Immature natural killer cell (primary cell): ENCODE data around the gene RPL39. TPM values are rescaled to one million over a fixed set of nuclear protein-coding genes. Genes with fewer than 3 reads are reported as not detected.
"Not testable (repeated sequence)": the region's sequence is repeated elsewhere in the genome, so short reads cannot be mapped to it uniquely, and the experiment has no call there.

ENCODE experiments used
- DNase-seq, 3 donors: peaks; one replicate each; pipeline ENCODE4 v3.0.0; 2022; ENCODE audit warnings: mixed read lengths in 1 of 3
- H3K27ac Mint-ChIP-seq, 6 donors: one replicate each; pipeline ENCODE4 v1.8.0; 2020; ENCODE audit warnings: mixed read lengths in 6 of 6, mild to moderate bottlenecking in 5 of 6, inconsistent platforms in 4 of 6, moderate library complexity in 3 of 6
- H3K27me3 Mint-ChIP-seq, 3 donors: one replicate each; pipeline ENCODE4 v1.8.0; 2020 to 2021; ENCODE audit warnings: low read depth in 3 of 3, mild to moderate bottlenecking in 3 of 3, mixed read lengths in 3 of 3, moderate library complexity in 3 of 3, inconsistent platforms in 1 of 3
- H3K36me3 Mint-ChIP-seq, 3 donors: one replicate each; pipeline ENCODE4 v1.8.0; 2020; ENCODE audit warnings: mixed read lengths in 3 of 3, inconsistent platforms in 2 of 3, mild to moderate bottlenecking in 2 of 3
- H3K4me1 Mint-ChIP-seq, 2 donors: one replicate each; pipeline ENCODE4 v1.8.0; 2020; ENCODE audit warnings: inconsistent platforms in 2 of 2, mild to moderate bottlenecking in 2 of 2, mixed read lengths in 2 of 2, moderate library complexity in 1 of 2
- H3K4me3 Mint-ChIP-seq, 5 donors: one replicate each; pipeline ENCODE4 v1.8.0; 2020; ENCODE audit warnings: mild to moderate bottlenecking in 5 of 5, mixed read lengths in 5 of 5, inconsistent platforms in 3 of 5, moderate library complexity in 3 of 5
- H3K9me3 Mint-ChIP-seq, 6 donors: one replicate each; pipeline ENCODE4 v1.8.0; 2020; ENCODE audit warnings: mild to moderate bottlenecking in 6 of 6, mixed read lengths in 6 of 6, inconsistent platforms in 4 of 6, moderate library complexity in 3 of 6
- polyA plus RNA-seq, 3 donors: library from polyadenylated mRNA; unstranded; fragments of 300-500 nt; fragmentation: Illumina TruSeq; gene quantifications; one replicate each; pipeline ENCODE4 v1.2.3, GENCODE V29; 2021

RPL39 gene
- polyA plus RNA-seq, 3 donors from 2014 or later, result 1,116 to 2,496 (median 1,471) TPM

DNA sequence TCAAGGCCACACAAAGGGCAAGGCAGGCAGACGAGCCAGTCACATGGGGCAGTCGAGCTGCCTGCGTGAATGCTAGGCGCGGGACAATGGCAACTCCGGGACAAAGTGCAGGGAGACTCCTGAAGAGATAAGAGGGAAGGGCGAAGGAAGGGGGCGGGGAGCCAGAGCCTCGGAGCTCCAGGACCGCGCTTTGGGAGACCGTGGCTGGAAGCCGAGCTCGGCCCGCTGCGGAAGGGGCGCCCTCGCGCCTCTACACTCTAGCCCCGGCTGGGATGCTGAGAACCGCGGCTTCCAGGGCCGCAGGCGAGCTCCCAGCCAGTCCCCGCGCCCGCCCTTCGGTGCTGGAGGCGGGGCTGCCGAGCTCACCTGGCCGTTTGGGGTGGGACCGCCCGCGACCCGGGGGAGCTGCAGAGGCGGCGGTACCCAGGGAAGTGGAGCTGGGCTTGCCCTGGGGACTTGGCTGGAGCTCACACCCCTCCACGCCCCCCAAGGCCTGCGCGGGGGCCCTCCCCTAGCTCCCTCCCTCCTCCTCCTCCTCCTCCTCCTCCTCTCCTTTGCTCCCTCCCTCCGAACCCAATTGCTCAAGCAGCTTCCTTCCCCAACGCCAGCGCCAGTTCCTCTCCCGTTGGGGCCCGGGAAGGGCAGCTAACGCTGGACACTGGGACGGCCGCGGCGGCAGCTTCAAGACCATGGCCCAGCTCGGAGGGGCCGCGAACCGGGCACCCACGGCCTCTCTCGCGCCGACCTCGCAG is 33.3 kb downstream of the RPL39 start, which contains the start of gene SOWAHD:
TSS of gene SOWAHD (plus strand) at position 610 of the 752 bp plus-strand sequence. CDS start at position 690, 80 bp downstream.
- Mint-ChIP-seq H3K4me3 (peak within 1 kb of the TSS; percentile 68 to 86 (median 73)), H3K27ac (peak within 1 kb of the TSS; percentile 88 to 98 (median 94)), H3K9me3 (no peaks in the 10 kb centered on the region), H3K27me3 (peaks cover 7 to 10% (median 8%) of the 10 kb centered on the region in 3 donors), H3K36me3 (no peaks in the 10 kb centered on the region), H3K4me1 (peaks cover 41 to 44% of the 10 kb centered on the region in 2 donors)
- peak; percentile 13 to 29 (median 16) for DNase-seq

DNA sequence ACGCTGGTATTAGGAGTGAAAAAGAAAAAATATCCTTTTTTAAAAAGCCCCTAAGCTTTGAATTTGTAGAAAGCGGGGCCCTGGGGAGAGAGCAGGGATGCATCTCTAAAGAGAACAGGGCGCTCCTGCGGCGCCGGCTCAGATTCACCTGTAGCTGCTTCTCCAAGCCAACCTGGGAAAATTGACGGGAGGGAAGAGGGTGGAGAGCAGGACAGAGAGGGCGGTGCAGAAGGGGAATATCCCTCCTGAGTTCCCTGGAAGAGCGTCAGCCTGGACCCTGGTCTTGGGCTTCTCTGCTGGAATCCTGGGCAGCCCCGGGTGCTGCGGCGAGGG is 33.8 kb downstream of the RPL39 start:
- peaks cover 7 to 10% (median 8%) of the 10 kb centered on the region in 3 donors for H3K27me3 Mint-ChIP-seq
- peak overlapping the region; percentile 68 to 86 (median 73) for H3K4me3 Mint-ChIP-seq
- H3K36me3 Mint-ChIP-seq, result no peaks in the 10 kb centered on the region
- no peak for DNase-seq
- H3K27ac Mint-ChIP-seq, result peak overlapping the region; percentile 88 to 98 (median 94)
- H3K9me3 Mint-ChIP-seq, result no peaks in the 10 kb centered on the region
- H3K4me1 Mint-ChIP-seq, result peaks cover 41 to 44% of the 10 kb centered on the region in 2 donors

DNA sequence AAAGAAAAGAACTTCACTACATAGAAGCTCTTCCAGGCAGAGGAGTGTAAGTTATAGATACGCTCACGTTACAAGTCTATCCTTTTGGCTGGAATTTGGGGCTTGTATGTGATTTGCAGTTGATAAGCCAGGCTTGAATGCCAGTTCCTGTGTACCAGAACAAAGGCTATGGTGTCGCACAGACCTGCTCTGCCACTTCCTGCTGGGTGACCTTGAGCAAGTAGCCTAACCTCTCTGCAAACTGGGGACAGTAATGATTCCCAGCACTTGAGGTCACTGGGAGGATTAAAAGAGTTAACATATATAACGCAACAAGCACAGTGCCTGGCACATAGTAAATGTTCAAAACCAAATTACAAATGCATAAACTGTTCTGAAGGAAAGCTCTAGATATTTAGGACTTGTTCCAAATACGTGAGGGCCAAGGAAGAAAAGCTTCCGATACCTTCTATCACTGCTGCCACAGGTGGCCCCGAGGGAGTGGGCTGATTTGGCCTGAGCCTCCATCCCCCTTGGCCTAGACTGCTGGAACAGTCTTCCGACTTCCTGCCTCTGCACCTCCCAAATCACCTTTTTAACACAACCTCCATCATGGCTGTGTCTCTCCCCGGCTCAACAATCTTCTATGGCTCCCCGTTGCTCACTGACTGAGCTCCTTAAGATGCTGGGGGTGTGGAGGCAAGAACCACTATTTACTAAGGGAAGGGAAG is 34.3 kb downstream of the RPL39 start:
- H3K27me3 Mint-ChIP-seq, result peaks cover 7 to 10% (median 8%) of the 10 kb centered on the region in 3 donors
- peak overlapping the region; percentile 56 to 86 (median 73) for H3K4me3 Mint-ChIP-seq
- peak overlapping the region; percentile 88 to 98 (median 94) for H3K27ac Mint-ChIP-seq
- H3K4me1 Mint-ChIP-seq, result peaks cover 41 to 44% of the 10 kb centered on the region in 2 donors
- no peaks in the 10 kb centered on the region for H3K9me3 Mint-ChIP-seq
- DNase-seq, result peak in 2 of 3 donors; percentile 11 to 13
- no peaks in the 10 kb centered on the region for H3K36me3 Mint-ChIP-seq

- H3K27ac Mint-ChIP-seq, result peak overlapping the region; percentile 88 to 98 (median 94)
- H3K36me3 Mint-ChIP-seq, result no peaks in the 10 kb centered on the region
- H3K4me1 Mint-ChIP-seq, result peaks cover 41 to 44% of the 10 kb centered on the region in 2 donors
- peak; percentile 77 to 80 (median 79) for DNase-seq
- H3K9me3 Mint-ChIP-seq, result no peaks in the 10 kb centered on the region
- peaks cover 7 to 10% (median 8%) of the 10 kb centered on the region in 3 donors for H3K27me3 Mint-ChIP-seq
- peak overlapping the region; percentile 56 to 86 (median 73) for H3K4me3 Mint-ChIP-seq
These were observed 35.4 kb downstream of the RPL39 start for GRCh38 chrX:119755981-119756533.

DNA sequence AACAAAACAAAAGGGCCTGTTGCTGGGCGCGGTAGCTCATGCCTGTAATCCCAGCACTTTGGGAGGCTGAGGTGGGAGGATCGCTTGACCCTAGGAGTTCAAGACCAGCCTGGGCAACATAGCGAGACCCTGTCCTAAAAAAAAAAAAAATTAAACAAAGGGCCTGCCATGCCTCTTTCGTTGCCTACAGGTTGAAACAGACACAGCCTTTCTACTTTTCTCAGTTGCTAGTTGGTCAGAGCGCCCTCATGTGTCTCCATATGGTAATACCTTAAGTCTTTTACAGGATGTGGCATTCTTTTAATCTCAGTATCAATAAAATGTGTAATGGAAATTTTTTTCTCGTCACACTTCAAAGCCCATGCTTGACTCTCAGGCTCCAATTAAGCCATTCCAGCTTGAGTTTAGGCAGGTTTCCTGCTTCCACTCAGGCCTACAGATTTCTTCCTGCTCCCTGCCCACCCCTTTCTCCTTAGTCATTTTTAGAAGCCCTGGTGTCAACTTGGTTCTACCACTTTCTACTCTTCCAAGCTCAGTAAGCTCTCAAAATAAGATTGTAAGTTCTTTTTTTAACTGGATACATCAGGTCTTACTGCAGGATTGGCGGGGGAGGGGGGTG is 37.7 kb downstream of the RPL39 start:
- no peaks in the 10 kb centered on the region for H3K9me3 Mint-ChIP-seq
- H3K4me3 Mint-ChIP-seq, result peak overlapping the region in 3 of 5 donors; percentile 54 to 69 (median 62)
- peak overlapping the region; percentile 23 to 96 (median 87) for H3K27ac Mint-ChIP-seq
- peaks cover 8 to 10% (median 8%) of the 10 kb centered on the region in 3 donors for H3K27me3 Mint-ChIP-seq
- no peaks in the 10 kb centered on the region for H3K36me3 Mint-ChIP-seq
- peak; percentile 56 to 71 (median 66) for DNase-seq
- peaks cover 46 to 53% of the 10 kb centered on the region in 2 donors for H3K4me1 Mint-ChIP-seq

GRCh38 chrX:119753001-119753400 is 38.4 kb downstream of the RPL39 start:
- no peak for DNase-seq
- Mint-ChIP-seq H3K9me3 (no peaks in the 10 kb centered on the region), H3K27me3 (peaks cover 8 to 10% (median 8%) of the 10 kb centered on the region in 3 donors), H3K4me3 (no peak overlapping the region), H3K36me3 (no peaks in the 10 kb centered on the region), H3K4me1 (peaks cover 46 to 53% of the 10 kb centered on the region in 2 donors), H3K27ac (no peak overlapping the region)

DNA sequence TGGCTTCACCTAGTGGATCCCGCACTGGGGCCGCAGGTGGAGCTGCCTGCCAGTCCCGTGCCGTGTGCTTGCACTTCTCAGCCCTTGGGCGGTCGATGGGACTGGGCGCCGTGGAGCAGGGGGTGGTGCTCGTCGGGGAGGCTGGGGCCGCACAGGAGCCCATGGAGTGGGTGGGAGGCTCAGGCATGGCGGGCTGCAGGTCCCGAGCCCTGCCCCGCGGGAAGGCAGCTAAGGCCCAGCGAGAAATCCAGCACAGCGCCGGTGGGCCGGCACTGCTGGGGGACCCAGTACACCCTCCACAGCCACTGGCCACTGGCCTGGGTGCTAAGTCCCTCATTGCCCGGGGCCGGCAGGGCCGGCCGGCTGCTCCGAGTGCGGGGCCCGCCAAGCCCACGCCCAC is 40.7 kb downstream of the RPL39 start:
- H3K27ac Mint-ChIP-seq, H3K27me3 Mint-ChIP-seq, H3K9me3 Mint-ChIP-seq, H3K36me3 Mint-ChIP-seq, DNase-seq, H3K4me3 Mint-ChIP-seq: not testable (repeated sequence)
- H3K4me1 Mint-ChIP-seq, result peaks cover 23 to 31% of the 10 kb centered on the region in 2 donors

GRCh38 chrX:119750131-119750530 is 41.3 kb downstream of the RPL39 start:
- peaks cover 17 to 25% of the 10 kb centered on the region in 2 donors for H3K4me1 Mint-ChIP-seq
- DNase-seq, result peak in 2 of 3 donors; percentile 17 to 25
- not testable (repeated sequence) for H3K27me3 Mint-ChIP-seq, H3K9me3 Mint-ChIP-seq, H3K36me3 Mint-ChIP-seq
- H3K27ac Mint-ChIP-seq, result peak overlapping the region; percentile 38 to 91 (median 54)
- peak overlapping the region; percentile 73 to 93 (median 77) for H3K4me3 Mint-ChIP-seq

DNA sequence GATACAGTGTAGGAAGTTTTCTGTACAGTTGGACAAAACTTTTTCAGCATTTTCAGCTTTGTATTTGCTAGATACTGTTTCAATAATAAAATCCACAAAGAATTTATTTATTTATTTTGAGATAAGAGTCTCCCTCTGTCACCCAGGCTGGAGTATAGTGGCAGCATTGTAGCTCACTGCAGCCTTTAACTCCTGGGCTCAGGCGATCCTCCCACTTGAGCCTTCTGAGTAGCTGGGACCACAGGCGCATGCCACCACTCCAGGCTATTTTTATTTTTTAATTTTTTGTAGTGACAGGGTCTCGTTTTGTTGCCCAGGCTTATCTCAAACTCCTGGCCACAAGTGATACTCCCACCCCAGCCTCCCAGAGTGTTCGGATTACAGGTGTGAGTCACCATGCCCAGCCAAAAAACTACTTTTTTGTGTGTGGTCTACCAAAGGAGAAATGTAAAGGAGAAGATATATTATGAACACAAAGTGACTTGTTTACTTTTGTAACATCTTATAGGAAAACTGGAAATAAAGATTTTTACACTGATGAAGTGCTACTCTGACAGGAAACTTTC is 46.1 kb downstream of the RPL39 start:
- no peaks in the 10 kb centered on the region for H3K36me3 Mint-ChIP-seq
- DNase-seq, result no peak
- no peak overlapping the region for H3K4me3 Mint-ChIP-seq
- no peak overlapping the region for H3K27ac Mint-ChIP-seq
- no peaks in the 10 kb centered on the region for H3K9me3 Mint-ChIP-seq
- peaks cover 0 to 3% (median 0%) of the 10 kb centered on the region in 3 donors for H3K27me3 Mint-ChIP-seq
- H3K4me1 Mint-ChIP-seq, result peaks cover 5 to 8% of the 10 kb centered on the region in 2 donors

GRCh38 chrX:119738742-119739141 is 52.7 kb downstream of the RPL39 start:
- DNase-seq, result no peak
- H3K27me3 Mint-ChIP-seq, result peaks cover 0 to 6% (median 5%) of the 10 kb centered on the region in 3 donors
- H3K36me3 Mint-ChIP-seq, result no peaks in the 10 kb centered on the region
- H3K4me1 Mint-ChIP-seq, result no peaks in the 10 kb centered on the region
- no peaks in the 10 kb centered on the region for H3K9me3 Mint-ChIP-seq
- H3K4me3 Mint-ChIP-seq, result no peak overlapping the region
- no peak overlapping the region for H3K27ac Mint-ChIP-seq

Other genes starting within 250 kb of the RPL39 start
- 10 to 100 TPM in 2 of 3 donors, 1 to 10 TPM in 1; 5.5 to 21.1 (median 11.2) TPM for gene STEEP1, start 226.2 kb downstream of the RPL39 start, polyA plus RNA-seq
- 10 to 100 TPM; 72.8 to 96.1 (median 76.0) TPM for gene UBE2A, start 217.1 kb downstream of the RPL39 start, polyA plus RNA-seq
- gene NKRF, start 185.2 kb downstream of the RPL39 start, polyA plus RNA-seq, result 1 to 10 TPM; 2.4 to 4.2 (median 2.6) TPM
- 100 to 1,000 TPM; 104 to 244 (median 139) TPM for gene SEPTIN6, start 98.5 kb downstream of the RPL39 start, polyA plus RNA-seq
- under 1 TPM in 2 of 3 donors, not detected in 1; 0.33 to 0.69 TPM for gene SOWAHD, start 33.0 kb downstream of the RPL39 start, polyA plus RNA-seq
- gene UPF3B, start 61.3 kb upstream of the RPL39 start, polyA plus RNA-seq, result 10 to 100 TPM in 1 of 3 donors, 1 to 10 TPM in 2; 2.2 to 13.9 (median 5.9) TPM
- 10 to 100 TPM; 69.9 to 83.8 (median 72.7) TPM for gene RNF113A, start 80.1 kb upstream of the RPL39 start, polyA plus RNA-seq
- gene NDUFA1, start 80.2 kb upstream of the RPL39 start, polyA plus RNA-seq, result 100 to 1,000 TPM; 274 to 448 (median 365) TPM
- not detected for gene AKAP14, start 104.3 kb upstream of the RPL39 start, polyA plus RNA-seq
- 1 to 10 TPM; 1.3 to 4.7 (median 1.8) TPM for gene NKAP, start 152.1 kb upstream of the RPL39 start, polyA plus RNA-seq